ENCODE data around the gene CYTH4. TPM values are rescaled to one million over a fixed set of nuclear protein-coding genes. Genes with fewer than 3 reads are reported as not detected.
"Not testable (repeated sequence)": the region's sequence is repeated elsewhere in the genome, so short reads cannot be mapped to it uniquely, and the experiment has no call there.

The CYTH4 gene
- polyA plus RNA-seq, 1 donor (not counting 4 experiments of a cell fraction or from before 2014, with no cell fraction given), result 0.05 TPM

GRCh38 chr22:37328017-37328416 is 45.7 kb downstream of the CYTH4 start:
- Histone ChIP-seq H2AFZ (ENCODE audit: control insufficient read depth, low read length) (no peak overlapping the region), H3K9ac (ENCODE audit: control insufficient read depth, extremely low read depth, insufficient read depth, low read length) (peak overlapping the region; percentile 52), H3K4me3 (ENCODE audit: control insufficient read depth in 2 of 3, extremely low read depth in 1 of 3, insufficient read depth in 2 of 3, low read depth in 1 of 3, low read length in 3 of 3) (peak overlapping the region in 1 of 3 experiments; percentile 25), H3K4me1 (ENCODE audit: control insufficient read depth, extremely low read depth, insufficient read depth, low read length) (peaks cover 60% of the 10 kb centered on the region), H3K9me1 (ENCODE audit: control insufficient read depth, extremely low read depth, insufficient read depth, low read length) (no peaks in the 10 kb centered on the region), H3K79me2 (ENCODE audit: control insufficient read depth, insufficient read depth, low read length) (no peaks in the 10 kb centered on the region), H3K27ac (ENCODE audit: control insufficient read depth, insufficient read depth, low read length) (peak overlapping the region; percentile 90), H3K36me3 (ENCODE audit: control insufficient read depth in 2 of 2, extremely low read depth in 1 of 2, insufficient read depth in 2 of 2, low read length in 2 of 2) (no peaks in the 10 kb centered on the region), H3K4me2 (ENCODE audit: control insufficient read depth, extremely low read depth, insufficient read depth, low read depth, low read length) (peak overlapping the region; percentile 69), H4K20me1 (ENCODE audit: control insufficient read depth, extremely low read depth, insufficient read depth, low read length) (no peaks in the 10 kb centered on the region), H3K9me3 (ENCODE audit: control insufficient read depth, low read depth, low read length) (no peaks in the 10 kb centered on the region), H3K27me3 (ENCODE audit: control insufficient read depth, extremely low read depth, insufficient read depth, low read length) (no peaks in the 10 kb centered on the region)
- DNase-seq (ENCODE audit: low read depth, low spot score) (no peak), FAIRE-seq (peak; percentile 76)
- dilution Hi-C loops (cut with MboI; ENCODE audit: extremely low pct_ligation_motif_present, low sequenced_read_pairs), result no loop called here
- no peak for TF ChIP-seq EZH2 (IDR thresholded peaks at IDR 0.05; ENCODE audit: low read length)
- TF ChIP-seq CTCF (optimal IDR thresholded peaks at IDR 0.05 in 1 of 3, IDR thresholded peaks at IDR 0.05 in 1 of 3, conservative IDR thresholded peaks at IDR 0.05 in 1 of 3; ENCODE audit: extremely low read depth in 1 of 3, insufficient read depth in 2 of 3, low read length in 3 of 3), result no peak

- H4K20me1 ChIP-seq (ENCODE audit: control insufficient read depth, extremely low read depth, insufficient read depth, low read length); H3K79me2 ChIP-seq (ENCODE audit: control insufficient read depth, insufficient read depth, low read length); H2AFZ ChIP-seq (ENCODE audit: control insufficient read depth, low read length); H3K4me3 ChIP-seq (ENCODE audit: control insufficient read depth in 2 of 3, extremely low read depth in 1 of 3, insufficient read depth in 2 of 3, low read depth in 1 of 3, low read length in 3 of 3); H3K36me3 ChIP-seq (ENCODE audit: control insufficient read depth in 2 of 2, extremely low read depth in 1 of 2, insufficient read depth in 2 of 2, low read length in 2 of 2); DNase-seq (ENCODE audit: low read depth, low spot score); H3K27me3 ChIP-seq (ENCODE audit: control insufficient read depth, extremely low read depth, insufficient read depth, low read length); H3K9me3 ChIP-seq (ENCODE audit: control insufficient read depth, low read depth, low read length); H3K9me1 ChIP-seq (ENCODE audit: control insufficient read depth, extremely low read depth, insufficient read depth, low read length); dilution Hi-C loops (cut with MboI; ENCODE audit: extremely low pct_ligation_motif_present, low sequenced_read_pairs): not testable (repeated sequence)
- Histone ChIP-seq H3K9ac (ENCODE audit: control insufficient read depth, extremely low read depth, insufficient read depth, low read length) (peak overlapping the region; percentile 52), H3K4me2 (ENCODE audit: control insufficient read depth, extremely low read depth, insufficient read depth, low read depth, low read length) (peak overlapping the region; percentile 69), H3K4me1 (ENCODE audit: control insufficient read depth, extremely low read depth, insufficient read depth, low read length) (peaks cover 60% of the 10 kb centered on the region), H3K27ac (ENCODE audit: control insufficient read depth, insufficient read depth, low read length) (peak overlapping the region; percentile 90)
- peak; percentile 5 for FAIRE-seq
Observed at GRCh38 chr22:37328538-37329237, 46.4 kb downstream of the CYTH4 start.
